Measurements from ENCODE around the gene CDK18.
A peak's percentile ranks its signal among the peaks of the same experiment; 100 is the strongest.

CDK18 gene

GRCh38 chr1:205513774-205514173 lies 9.3 kb downstream of the CDK18 start:
- no peaks in the 10 kb centered on the region for H3K9me3 ChIP-seq (ENCODE audit: control insufficient read depth, insufficient read depth, low read depth, low read length)
- H3K4me1 ChIP-seq (ENCODE audit: control insufficient read depth, insufficient read depth, low read length): no peaks in the 10 kb centered on the region
- TF ChIP-seq ZNF76 (tag by site-specific recombination; IDR thresholded peaks at IDR 0.05; ENCODE audit: borderline replicate concordance, low read depth) (no peak), ZNF548 (tag by site-specific recombination; IDR thresholded peaks at IDR 0.05) (no peak), ZIC2 (tag by site-specific recombination; IDR thresholded peaks at IDR 0.05) (peak; percentile 73), OSR2 (tag by site-specific recombination; IDR thresholded peaks at IDR 0.05) (no peak), ZNF366 (tag by site-specific recombination; conservative IDR thresholded peaks at IDR 0.05) (no peak)
- CTCF ChIA-PET: interaction anchor here (0.6 to 6.4 kb wide), 2 partner anchors 10 to 472 kb away, joined by 3 to 43 read pairs; no protein-coding TSS in a partner anchor
- H3K4me3 ChIP-seq (ENCODE audit: low read depth, low read length): no peak overlapping the region
- H3K36me3 ChIP-seq (ENCODE audit: control insufficient read depth in 2 of 2, insufficient read depth in 1 of 2, low read length in 2 of 2): no peaks in the 10 kb centered on the region
- H3K27ac ChIP-seq (ENCODE audit: extremely low read depth, low read depth, low read length): no peak overlapping the region
- POLR2A ChIA-PET: no interaction called here

GRCh38 chr1:205514211-205515142 lies 10.0 kb downstream of the CDK18 start:
- Histone ChIP-seq H3K27ac (ENCODE audit: extremely low read depth, low read depth, low read length) (no peak overlapping the region), H3K9me3 (ENCODE audit: control insufficient read depth, insufficient read depth, low read depth, low read length) (no peaks in the 10 kb centered on the region), H3K4me1 (ENCODE audit: control insufficient read depth, insufficient read depth, low read length) (peaks cover 2% of the 10 kb centered on the region; the same call in 1 of the 2 replicates), H3K4me3 (ENCODE audit: low read depth, low read length) (no peak overlapping the region), H3K36me3 (ENCODE audit: control insufficient read depth in 2 of 2, insufficient read depth in 1 of 2, low read length in 2 of 2) (no peaks in the 10 kb centered on the region)
- no peak for TF ChIP-seq SETDB1 (IDR thresholded peaks at IDR 0.05; ENCODE audit: insufficient read length, low read length)
- TF ChIP-seq ZNF248 (tag by site-specific recombination; IDR thresholded peaks at IDR 0.05): no peak
- no peak for TF ChIP-seq ZNF48 (tag by site-specific recombination; IDR thresholded peaks at IDR 0.05)
- no peak for TF ChIP-seq KLF8 (tag by site-specific recombination; IDR thresholded peaks at IDR 0.05)
- CTCF ChIA-PET: interaction anchor here (0.7 to 6.4 kb wide), 8 partner anchors 9 to 178 kb away, joined by 3 to 43 read pairs (median 6); no protein-coding TSS in a partner anchor
- POLR2A ChIA-PET: interaction anchor here (1.3 kb wide), 1 partner anchor 287 kb away, joined by 3 read pairs; the partner anchor contains the start of gene TMCC2

- Histone ChIP-seq H3K27ac (ENCODE audit: extremely low read depth, low read depth, low read length) (no peak overlapping the region), H3K4me3 (ENCODE audit: low read depth, low read length) (no peak overlapping the region), H3K4me1 (ENCODE audit: control insufficient read depth, insufficient read depth, low read length) (peaks cover 8% of the 10 kb centered on the region), H3K36me3 (ENCODE audit: control insufficient read depth in 2 of 2, insufficient read depth in 1 of 2, low read length in 2 of 2) (no peaks in the 10 kb centered on the region), H3K9me3 (ENCODE audit: control insufficient read depth, insufficient read depth, low read depth, low read length) (no peaks in the 10 kb centered on the region)
- ChIA-PET POLR2A (interaction anchor here (1.3 kb wide), 1 partner anchor 288 kb away, joined by 3 read pairs; the partner anchor contains the start of gene TMCC2), CTCF (interaction anchor here (0.6 to 3.7 kb wide), 9 partner anchors 7 to 577 kb away, joined by 3 to 19 read pairs (median 5); no protein-coding TSS in a partner anchor)
- TF ChIP-seq ZNF423 (tag by site-specific recombination; IDR thresholded peaks at IDR 0.05): peak; percentile 62
- TF ChIP-seq OSR2 (tag by site-specific recombination; IDR thresholded peaks at IDR 0.05): peak; percentile 55
- TF ChIP-seq ZNF600 (tag by site-specific recombination; IDR thresholded peaks at IDR 0.05): peak; percentile 57
- TF ChIP-seq GLIS1 (tag by site-specific recombination; IDR thresholded peaks at IDR 0.05): peak; percentile 93
- TF ChIP-seq ZIC2 (tag by site-specific recombination; IDR thresholded peaks at IDR 0.05): peak; percentile 94
- no peak for TF ChIP-seq BCL6B (tag by site-specific recombination; IDR thresholded peaks at IDR 0.05)
- 0 out of 2 replicates have a peak, but pooled peaks have one; percentile 48 for TF ChIP-seq ZNF121 (tag by site-specific recombination; IDR thresholded peaks at IDR 0.05)
- no peak for TF ChIP-seq ZNF398 (tag by site-specific recombination; IDR thresholded peaks at IDR 0.05)
- TF ChIP-seq ZNF335 (tag by site-specific recombination; conservative IDR thresholded peaks at IDR 0.05): no peak
- TF ChIP-seq ZNF645 (tag by site-specific recombination; IDR thresholded peaks at IDR 0.05): no peak
Measured at GRCh38 chr1:205515781-205516253, 11.3 kb downstream of the CDK18 start.

All from HEK293 (cell line).